GM12892 (cell line): ENCODE measurements around the gene MACROD1.

ENCODE experiments used
- POLR2A ChIP-seq: IDR thresholded peaks from 2 replicates; pipeline ENCODE4 v1.6.1; 2011; ENCODE audit warnings: low read depth, low read length, control low read depth
- TAF1 ChIP-seq: IDR thresholded peaks from 2 replicates; pipeline ENCODE4 v1.6.1; 2011; ENCODE audit warnings: low read depth, mild to moderate bottlenecking, control low read depth, low read length, borderline replicate concordance

DNA sequence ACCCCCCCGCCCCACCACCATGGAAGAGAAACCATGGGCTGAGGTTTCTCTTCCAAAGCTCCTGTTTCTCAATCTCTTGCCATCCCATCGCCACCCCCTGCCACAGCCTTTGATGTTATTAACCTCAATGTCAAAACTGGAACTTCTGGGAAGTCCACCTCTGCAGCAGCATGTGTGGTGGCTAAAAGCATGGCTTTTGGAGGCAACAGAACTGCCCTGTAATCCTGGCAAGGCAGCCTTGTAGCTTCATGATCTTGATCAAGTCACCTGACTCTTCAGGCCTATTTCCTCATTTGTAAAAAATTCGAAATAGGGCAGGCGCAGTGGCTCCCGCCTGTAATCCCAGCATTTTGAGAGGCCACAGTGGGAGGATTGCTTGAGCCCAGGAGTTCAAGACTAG, 195.0 kb downstream of the MACROD1 start:
- TF ChIP-seq POLR2A (no peak), TAF1 (no peak)
